Pericardium fibroblast (primary cell): ENCODE data around the gene LY6G6C. TPM values are rescaled to one million over a fixed set of nuclear protein-coding genes. Genes with fewer than 3 reads are reported as not detected.

ENCODE experiments used
- total RNA-seq: library from RNA; depleted of rRNA; stranded (reverse); fragments of >200 nt; gene quantifications from 2 replicates; pipeline ENCODE4 v1.2.3, GENCODE V29; 2015

The LY6G6C gene, protein sequence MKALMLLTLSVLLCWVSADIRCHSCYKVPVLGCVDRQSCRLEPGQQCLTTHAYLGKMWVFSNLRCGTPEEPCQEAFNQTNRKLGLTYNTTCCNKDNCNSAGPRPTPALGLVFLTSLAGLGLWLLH
- total RNA-seq, result not detected in 2 replicates

DNA sequence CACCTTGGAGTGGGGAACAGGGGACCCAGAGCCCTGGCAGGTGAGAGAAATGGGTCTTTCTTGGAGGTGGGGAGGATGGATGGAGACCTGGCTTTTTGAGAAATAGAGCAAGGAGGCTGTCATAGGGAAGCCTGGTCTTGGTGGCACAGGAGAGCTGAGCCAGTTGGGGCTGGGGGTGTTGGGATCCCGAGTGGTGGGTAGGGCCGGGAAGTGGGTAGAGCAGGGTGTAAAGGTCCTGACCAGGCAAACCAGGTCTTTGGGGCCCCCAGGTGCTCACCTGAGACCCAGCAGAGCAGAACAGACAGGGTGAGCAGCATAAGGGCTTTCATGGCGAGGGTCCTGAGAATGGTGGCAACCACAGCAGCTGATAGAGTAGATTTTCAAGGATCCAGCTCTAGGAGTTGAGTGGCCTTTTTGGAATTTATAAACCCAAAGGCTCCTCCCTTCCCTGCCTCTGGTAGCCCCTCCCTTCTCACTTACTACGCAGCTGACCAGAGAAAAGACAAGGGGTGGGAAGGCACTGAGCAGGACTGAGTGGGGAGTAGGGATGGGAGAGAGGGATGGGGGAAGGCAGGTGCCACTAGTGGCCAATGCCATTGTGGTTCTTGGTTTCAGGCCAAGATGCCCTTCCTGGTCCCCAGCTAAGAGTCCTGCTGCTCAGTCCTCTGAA is at the start of gene LY6G6C:
Gene LY6G6C, minus strand, starts transcription at position 396 of the 670 bp plus-strand sequence. Its CDS starts 67 bp downstream, at position 329.

DNA sequence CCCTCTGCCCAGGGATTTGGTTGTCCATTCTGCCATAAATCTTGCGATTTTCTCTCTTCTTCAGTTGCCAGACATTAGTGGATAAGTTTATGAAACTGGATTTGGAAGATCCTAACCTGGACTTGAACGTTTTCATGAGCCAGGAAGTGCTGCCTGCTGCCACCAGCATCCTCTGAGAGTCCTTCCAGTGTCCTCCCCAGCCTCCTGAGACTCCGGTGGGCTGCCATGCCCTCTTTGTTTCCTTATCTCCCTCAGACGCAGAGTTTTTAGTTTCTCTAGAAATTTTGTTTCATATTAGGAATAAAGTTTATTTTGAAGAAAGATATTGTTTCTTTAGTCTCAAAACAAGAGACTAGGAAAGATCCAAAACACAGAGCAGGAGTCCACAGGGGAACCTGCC is 40.8 kb upstream of the LY6G6C start, which contains the start of gene SAPCD1:
Gene SAPCD1, plus strand, starts transcription at position 301 of the 400 bp plus-strand sequence. CDS start 399 bp downstream, outside the sequence.

DNA sequence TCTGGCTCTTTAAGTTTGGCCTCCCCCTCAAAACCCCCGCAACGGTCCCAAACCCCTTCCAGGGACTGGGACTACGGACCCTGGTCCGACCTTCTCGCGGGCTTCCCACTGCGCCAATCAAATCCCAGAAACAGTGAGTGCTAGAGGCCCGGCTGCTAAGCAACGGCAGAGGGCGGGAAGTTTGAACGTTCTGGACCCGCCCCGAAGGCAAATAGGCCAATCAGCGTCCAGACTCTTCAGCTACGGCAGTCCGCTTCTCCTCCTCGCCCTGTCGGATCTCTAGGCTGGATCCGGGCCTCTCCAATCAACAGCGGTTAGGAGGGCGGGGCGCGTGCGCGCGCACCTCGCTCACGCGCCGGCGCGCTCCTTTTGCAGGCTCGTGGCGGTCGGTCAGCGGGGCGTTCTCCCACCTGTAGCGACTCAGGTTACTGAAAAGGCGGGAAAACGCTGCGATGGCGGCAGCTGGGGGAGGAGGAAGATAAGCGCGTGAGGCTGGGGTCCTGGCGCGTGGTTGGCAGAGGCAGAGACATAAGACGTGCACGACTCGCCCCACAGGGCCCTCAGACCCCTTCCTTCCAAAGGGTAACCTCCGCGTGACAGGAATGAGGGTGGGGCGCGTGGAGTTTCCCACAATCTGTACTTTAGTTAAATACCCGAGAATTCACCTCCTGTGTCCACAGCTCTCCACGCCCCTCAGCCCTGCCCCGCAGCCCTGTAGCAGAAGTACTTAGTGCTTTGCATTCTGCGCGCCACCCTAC is 18.3 kb upstream of the LY6G6C start, which contains the start of gene MSH5:
Gene MSH5, plus strand, starts transcription at position 367 of the 758 bp plus-strand sequence. CDS start 462 bp downstream, outside the sequence.

DNA sequence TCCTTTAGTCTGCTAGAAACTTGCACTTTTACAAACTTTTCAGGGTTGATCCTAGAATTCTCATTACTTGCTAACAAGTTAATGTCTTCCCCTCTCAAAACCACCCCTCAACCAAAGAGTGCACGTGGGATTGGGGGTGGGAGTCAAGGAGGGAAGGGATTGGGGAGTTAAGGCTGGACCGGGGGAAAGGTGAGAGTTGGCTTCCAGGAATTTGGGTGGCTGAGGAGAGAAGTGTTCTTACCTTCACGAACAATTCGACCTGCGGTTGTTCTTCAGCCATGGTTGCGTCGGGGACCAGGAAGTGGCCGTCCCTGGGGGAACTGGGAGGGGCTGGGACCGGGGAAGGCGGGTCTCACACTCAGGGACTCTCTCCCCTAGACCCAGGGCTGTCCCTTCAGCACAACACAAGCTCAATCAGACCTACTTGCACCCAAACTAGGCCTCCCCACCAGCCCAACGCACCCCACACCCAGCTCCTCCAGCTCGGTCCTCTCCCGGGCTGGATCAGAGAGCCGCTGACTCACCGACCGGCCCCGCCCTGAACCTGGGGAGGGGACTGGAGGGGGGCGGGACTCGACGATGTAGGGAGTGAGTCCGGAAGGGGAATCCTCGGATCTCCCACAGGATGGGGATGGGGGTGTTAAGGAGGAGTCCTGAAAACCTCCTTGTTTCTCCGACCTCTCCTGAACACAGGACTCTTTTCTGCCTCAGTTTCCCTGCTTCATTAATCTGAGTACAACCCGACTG is 14.6 kb upstream of the LY6G6C start, which contains the start of gene CLIC1:
Gene CLIC1, minus strand, starts transcription at position 510 of the 747 bp plus-strand sequence. Its CDS starts 230 bp downstream, at position 280.

DNA sequence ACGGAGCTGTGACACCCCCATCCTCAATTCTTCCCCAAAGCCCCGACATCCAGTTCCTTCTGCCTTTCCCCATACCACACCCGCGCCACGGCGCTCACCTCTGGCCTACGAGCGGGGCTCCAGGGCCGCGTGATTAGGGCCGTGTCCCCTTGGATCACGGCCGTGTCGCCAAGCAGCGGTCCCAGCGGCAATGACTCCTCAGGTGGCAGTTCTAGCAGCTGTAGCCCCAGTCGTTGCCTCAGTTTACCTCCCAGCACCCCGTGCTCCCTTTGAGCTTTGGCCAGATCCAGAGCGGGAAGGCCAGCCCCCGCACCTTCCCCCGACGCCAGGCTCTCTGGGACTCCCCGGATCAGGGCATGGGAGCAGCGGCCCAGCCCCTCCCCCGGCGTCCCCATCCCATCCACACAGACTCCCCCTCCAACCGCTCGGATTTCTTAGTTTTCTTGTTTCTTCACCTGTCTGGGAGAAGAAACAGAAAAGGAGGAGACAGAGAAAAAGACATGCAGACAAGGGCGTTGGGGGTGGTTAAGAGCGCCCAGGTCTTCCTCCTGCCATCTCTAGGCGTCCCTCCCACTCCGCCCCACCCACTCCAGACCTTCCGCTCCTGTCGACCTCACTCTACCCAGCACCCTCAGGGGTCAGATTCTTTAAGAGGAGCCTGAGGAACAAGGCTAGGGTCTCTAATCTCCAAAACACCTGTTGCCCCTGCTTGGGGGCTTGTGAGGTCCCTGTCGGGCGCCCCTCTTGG is 7.4 kb upstream of the LY6G6C start, which contains the start of gene DDAH2:
Gene DDAH2, minus strand, starts transcription at position 533 of the 748 bp plus-strand sequence. Its CDS starts 138 bp downstream, at position 395.

DNA sequence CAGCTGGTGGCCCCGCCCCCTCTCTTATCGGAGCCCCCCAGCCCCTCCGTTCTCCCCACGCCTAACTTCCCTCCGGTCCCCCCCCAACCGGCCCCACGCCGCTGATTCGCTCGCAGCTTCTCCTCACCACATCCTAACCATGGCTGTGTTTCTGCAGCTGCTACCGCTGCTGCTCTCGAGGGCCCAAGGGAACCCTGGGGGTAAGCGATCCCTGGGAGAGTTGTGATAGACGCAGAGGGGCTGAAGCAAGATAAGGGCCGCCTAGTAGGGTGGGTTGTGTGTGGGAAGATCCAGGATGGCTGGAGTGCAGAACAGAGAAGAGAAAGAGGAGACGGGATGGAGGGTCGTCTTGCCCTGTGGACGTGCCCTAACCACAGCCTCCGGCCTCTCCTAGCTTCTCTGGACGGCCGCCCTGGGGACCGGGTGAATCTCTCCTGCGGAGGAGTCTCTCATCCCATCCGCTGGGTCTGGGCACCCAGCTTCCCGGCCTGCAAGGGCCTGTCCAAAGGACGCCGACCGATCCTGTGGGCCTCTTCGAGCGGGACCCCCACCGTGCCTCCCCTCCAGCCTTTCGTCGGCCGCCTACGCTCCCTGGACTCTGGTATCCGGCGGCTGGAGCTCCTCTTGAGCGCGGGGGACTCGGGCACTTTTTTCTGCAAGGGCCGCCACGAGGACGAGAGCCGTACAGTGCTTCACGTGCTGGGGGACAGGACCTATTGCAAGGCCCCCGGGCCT is 1.9 kb upstream of the LY6G6C start, which contains the start of gene MPIG6B:
Gene MPIG6B, plus strand, starts transcription at position 129 of the 735 bp plus-strand sequence. Its CDS starts 11 bp downstream, at position 140.

DNA sequence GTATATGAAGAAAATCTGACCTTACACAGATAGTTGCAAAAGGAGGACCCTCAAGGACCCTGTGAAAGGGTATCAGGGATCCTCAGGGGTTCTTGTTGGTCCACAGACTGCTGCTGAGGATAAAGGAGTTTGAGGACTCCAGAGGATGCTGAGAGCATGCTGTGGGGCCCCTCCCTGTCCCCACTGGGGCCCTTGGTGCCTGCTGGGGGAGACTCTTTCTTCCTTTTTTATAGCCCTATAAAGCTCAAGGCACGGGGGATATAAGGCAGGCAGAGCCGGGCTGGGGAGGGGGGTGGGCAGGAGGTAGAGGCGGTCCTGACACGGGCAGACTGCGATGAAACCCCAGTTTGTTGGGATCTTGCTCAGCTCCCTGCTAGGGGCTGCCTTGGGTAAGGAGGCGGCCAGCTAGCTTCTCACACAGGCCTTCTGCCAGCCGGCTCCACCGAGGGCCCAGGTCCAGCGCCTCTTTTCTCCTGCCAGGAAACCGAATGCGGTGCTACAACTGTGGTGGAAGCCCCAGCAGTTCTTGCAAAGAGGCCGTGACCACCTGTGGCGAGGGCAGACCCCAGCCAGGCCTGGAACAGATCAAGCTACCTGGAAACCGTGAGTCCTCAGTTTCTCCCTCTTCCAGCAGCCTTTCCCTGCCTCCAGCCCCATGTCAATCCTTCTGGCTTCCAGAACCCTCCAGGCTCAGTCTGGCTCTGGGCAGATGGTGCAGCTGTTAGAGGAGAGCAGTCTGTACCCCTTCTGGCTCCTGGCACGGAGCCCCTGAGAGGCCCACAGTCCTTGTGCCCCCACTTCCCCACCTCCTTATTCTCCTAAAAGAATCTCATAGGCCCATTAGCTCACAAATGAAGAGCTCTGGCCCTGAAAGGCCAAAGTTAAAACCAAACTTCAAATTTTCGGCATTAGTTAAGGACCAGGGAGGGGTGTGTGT is 6.3 kb downstream of the LY6G6C start, which contains the start of gene LY6G6D:
Gene LY6G6D, plus strand, starts transcription at position 327 of the 937 bp plus-strand sequence. Its CDS starts 8 bp downstream, at position 335.

DNA sequence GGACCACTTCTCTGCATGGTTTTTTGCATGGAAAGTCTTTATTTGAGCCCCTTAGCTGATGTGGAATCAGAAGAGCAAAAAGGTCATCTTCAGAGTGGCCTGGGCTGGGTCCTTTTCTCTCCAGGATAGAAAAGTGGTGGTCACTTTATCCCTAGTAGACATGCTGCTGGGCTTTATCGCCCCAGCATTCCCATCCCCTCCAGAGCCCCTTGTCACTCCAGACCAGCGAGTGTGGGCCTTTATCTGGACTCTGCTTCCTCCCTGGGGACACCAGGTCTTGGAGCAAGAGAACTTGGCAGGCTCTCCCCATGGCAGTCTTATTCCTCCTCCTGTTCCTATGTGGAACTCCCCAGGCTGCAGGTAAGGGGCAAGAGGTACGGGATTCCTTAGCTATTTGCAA is 14.9 kb downstream of the LY6G6C start, which contains the start of gene LY6G6F:
Gene LY6G6F, plus strand, starts transcription at position 268 of the 400 bp plus-strand sequence. Its CDS starts 41 bp downstream, at position 309.

DNA sequence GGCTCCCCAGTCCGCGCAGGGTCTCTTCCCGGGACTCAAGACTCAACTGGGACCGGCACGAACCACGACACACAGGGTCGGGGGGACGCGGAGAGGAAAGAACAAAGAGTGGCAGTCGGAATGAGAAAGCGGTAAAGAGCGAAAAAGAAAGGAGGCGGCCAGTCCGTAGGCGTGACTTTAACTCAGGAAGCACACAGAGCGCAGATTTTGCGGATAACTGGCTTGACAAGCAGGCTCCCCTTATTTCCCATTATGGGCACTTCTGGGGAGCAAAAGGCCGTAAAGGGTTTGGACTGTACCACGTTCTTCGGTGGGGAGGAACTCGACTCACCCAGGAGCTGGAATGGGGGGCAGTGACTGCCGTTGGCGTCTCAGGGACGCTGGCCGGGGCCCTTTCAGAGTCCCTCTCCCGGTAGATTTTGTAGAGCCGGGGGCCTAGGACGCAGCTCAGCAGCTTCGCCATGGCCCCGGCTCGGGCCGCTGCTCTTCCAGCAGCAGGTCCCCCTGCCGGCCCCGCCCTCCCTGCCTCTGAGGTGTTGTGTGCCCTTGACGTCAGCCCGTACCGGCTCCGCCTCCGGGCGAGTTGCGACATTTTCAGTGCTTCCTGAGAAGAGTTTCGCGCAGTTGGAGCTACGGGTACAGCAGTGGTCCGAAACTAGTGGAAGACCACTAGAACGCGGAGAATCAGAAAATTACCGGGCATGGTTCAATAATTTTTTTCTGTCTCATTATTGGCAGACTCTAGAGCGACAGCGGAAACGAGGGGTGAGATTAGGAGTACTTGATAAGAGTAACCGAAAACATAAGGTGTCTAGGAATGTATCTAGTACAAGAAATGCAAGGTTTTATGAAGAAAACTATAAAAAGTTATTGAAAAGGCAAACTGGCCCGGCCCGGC is 18.5 kb downstream of the LY6G6C start, which contains the start of gene ABHD16A:
Gene ABHD16A, minus strand, starts transcription at position 506 of the 898 bp plus-strand sequence. Its CDS starts 43 bp downstream, at position 463.

DNA sequence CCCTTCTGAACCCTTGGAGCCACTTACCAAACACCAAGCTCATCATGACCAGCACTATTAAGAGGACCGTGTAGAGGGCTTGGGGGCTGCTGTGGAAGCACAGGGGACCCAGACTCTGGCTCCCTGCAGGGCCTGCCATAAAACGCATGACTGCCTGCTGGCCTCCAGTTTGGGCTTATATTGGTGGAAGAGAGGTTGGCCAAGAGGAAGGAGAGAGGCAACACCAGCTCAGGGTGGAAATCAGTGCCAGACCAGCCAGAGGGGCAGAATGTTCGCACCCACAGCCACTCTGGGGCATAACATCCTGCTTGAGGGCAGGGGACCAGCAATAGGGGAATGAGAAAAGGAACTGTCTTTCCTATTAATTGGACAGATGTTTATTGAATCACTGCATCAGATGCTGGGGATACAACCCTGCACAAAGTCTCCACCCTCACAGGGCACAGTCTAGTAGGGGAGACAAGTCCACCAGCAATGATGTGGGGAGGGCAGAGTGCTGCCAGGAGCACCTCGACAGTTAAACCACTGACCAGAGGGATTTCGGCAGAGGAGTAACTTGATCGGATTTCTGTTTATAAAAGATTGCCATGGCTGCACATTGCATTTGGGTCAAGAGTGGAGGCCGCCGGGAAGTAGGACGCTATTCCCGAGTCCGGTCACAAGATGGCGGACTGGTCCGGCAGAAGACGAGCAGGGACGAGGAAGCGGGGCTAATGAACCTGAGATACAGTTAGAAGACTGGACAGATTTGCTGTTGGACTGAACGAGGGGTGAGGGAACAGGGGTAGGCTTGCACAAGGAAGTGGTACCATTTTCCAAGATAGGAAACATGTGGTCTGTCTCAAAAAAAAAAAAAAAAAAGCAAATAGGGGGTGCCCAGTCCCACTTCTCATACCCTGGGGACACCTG is 41.1 kb downstream of the LY6G6C start, which contains the start of gene LY6G5C:
Gene LY6G5C, minus strand, starts transcription at position 842 of the 909 bp plus-strand sequence. Its CDS starts 694 bp downstream, at position 148.

DNA sequence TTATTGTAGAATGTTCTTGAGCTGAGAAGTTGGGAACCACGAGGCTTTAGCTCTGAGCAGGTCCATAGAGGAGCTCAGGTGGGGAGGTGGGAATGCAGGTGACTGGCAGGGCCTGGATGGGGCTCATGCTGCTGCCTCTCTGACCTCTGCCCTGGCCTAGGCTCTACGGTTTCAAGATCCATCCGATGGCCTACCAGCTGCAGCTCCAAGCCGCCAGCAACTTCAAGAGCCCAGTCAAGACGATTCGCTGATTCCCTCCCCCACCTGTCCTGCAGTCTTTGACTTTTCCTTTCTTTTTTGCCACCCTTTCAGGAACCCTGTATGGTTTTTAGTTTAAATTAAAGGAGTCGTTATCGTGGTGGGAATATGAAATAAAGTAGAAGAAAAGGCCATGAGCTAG is 51.9 kb downstream of the LY6G6C start, which contains the start of gene LY6G5B:
Gene LY6G5B, plus strand, starts transcription at position 301 of the 400 bp plus-strand sequence. CDS start 975 bp downstream, outside the sequence.

Other genes with a start within 250 kb of the LY6G6C start
- 3.9 and 12.6 TPM in 2 replicates for gene MICB, start 223.6 kb downstream of the LY6G6C start, total RNA-seq
- gene MCCD1, start 192.8 kb downstream of the LY6G6C start, total RNA-seq, result not detected in 2 replicates
- 197 and 272 TPM in 2 replicates for gene DDX39B, start 179.7 kb downstream of the LY6G6C start, total RNA-seq
- gene ATP6V1G2, start 175.1 kb downstream of the LY6G6C start, total RNA-seq, result 2.7 and 7.2 TPM in 2 replicates
- 16.6 and 19.9 TPM in 2 replicates for gene NFKBIL1, start 174.1 kb downstream of the LY6G6C start, total RNA-seq
- not detected in 2 replicates for gene LTA, start 149.5 kb downstream of the LY6G6C start, total RNA-seq
- not detected in 2 replicates for gene TNF, start 146.2 kb downstream of the LY6G6C start, total RNA-seq
- gene LTB, start 139.3 kb downstream of the LY6G6C start, total RNA-seq, result 0.17 TPM in 1 of 2 replicates, not detected in the other
- gene LST1, start 135.5 kb downstream of the LY6G6C start, total RNA-seq, result not detected in 2 replicates
- not detected in 2 replicates for gene NCR3, start 128.7 kb downstream of the LY6G6C start, total RNA-seq
- 1.4 TPM in 1 of 2 replicates, not detected in the other for gene AIF1, start 106.5 kb downstream of the LY6G6C start, total RNA-seq
- gene PRRC2A, start 101.0 kb downstream of the LY6G6C start, total RNA-seq, result 71.2 and 71.5 TPM in 2 replicates
- gene BAG6, start 69.1 kb downstream of the LY6G6C start, total RNA-seq, result 164 and 183 TPM in 2 replicates
- 0.51 and 3.2 TPM in 2 replicates for gene APOM, start 65.9 kb downstream of the LY6G6C start, total RNA-seq
- 14.3 and 14.8 TPM in 2 replicates for gene C6orf47, start 61.0 kb downstream of the LY6G6C start, total RNA-seq
- 13.4 and 15.3 TPM in 2 replicates for gene GPANK1, start 56.7 kb downstream of the LY6G6C start, total RNA-seq
- 205 and 210 TPM in 2 replicates for gene CSNK2B, start 55.7 kb downstream of the LY6G6C start, total RNA-seq
- 1.0 and 1.2 TPM in 2 replicates for gene LY6G5B, start 51.8 kb downstream of the LY6G6C start, total RNA-seq
- 0.43 TPM in 1 of 2 replicates, not detected in the other for gene LY6G5C, start 40.7 kb downstream of the LY6G6C start, total RNA-seq
- gene ABHD16A, start 18.4 kb downstream of the LY6G6C start, total RNA-seq, result 25.7 and 29.2 TPM in 2 replicates
- not detected in 2 replicates for gene LY6G6F, start 14.9 kb downstream of the LY6G6C start, total RNA-seq
- gene LY6G6D, start 6.4 kb downstream of the LY6G6C start, total RNA-seq, result not detected in 2 replicates
- gene MPIG6B, start 1.6 kb upstream of the LY6G6C start, total RNA-seq, result not detected in 2 replicates
- 70.2 and 88.5 TPM in 2 replicates for gene DDAH2, start 7.6 kb upstream of the LY6G6C start, total RNA-seq
- 266 and 364 TPM in 2 replicates for gene CLIC1, start 14.8 kb upstream of the LY6G6C start, total RNA-seq
- gene MSH5, start 18.3 kb upstream of the LY6G6C start, total RNA-seq, result 4.2 and 4.7 TPM in 2 replicates
- gene SAPCD1, start 40.9 kb upstream of the LY6G6C start, total RNA-seq, result 1.2 and 2.8 TPM in 2 replicates
- not detected in 2 replicates for gene VWA7, start 55.6 kb upstream of the LY6G6C start, total RNA-seq
- gene VARS1, start 74.0 kb upstream of the LY6G6C start, total RNA-seq, result 44.9 and 47.3 TPM in 2 replicates
- gene LSM2, start 85.2 kb upstream of the LY6G6C start, total RNA-seq, result 40.0 and 71.4 TPM in 2 replicates
- 0.12 and 0.34 TPM in 2 replicates for gene HSPA1L, start 93.5 kb upstream of the LY6G6C start, total RNA-seq
- 62.6 and 74.3 TPM in 2 replicates for gene HSPA1A, start 93.8 kb upstream of the LY6G6C start, total RNA-seq
- 94.5 and 110 TPM in 2 replicates for gene HSPA1B, start 106.0 kb upstream of the LY6G6C start, total RNA-seq
- 55.6 and 65.6 TPM in 2 replicates for gene NEU1, start 141.1 kb upstream of the LY6G6C start, total RNA-seq
- gene SLC44A4, start 157.3 kb upstream of the LY6G6C start, total RNA-seq, result 0.51 TPM in 1 of 2 replicates, not detected in the other
- gene EHMT2, start 176.0 kb upstream of the LY6G6C start, total RNA-seq, result 32.1 and 55.8 TPM in 2 replicates
- gene ZBTB12, start 180.3 kb upstream of the LY6G6C start, total RNA-seq, result 2.6 and 4.9 TPM in 2 replicates
- gene C2, start 206.0 kb upstream of the LY6G6C start, total RNA-seq, result 1.2 and 9.6 TPM in 2 replicates
- 11.4 and 11.6 TPM in 2 replicates for gene CFB, start 224.3 kb upstream of the LY6G6C start, total RNA-seq
- gene NELFE, start 237.2 kb upstream of the LY6G6C start, total RNA-seq, result 73.6 and 83.6 TPM in 2 replicates
- gene SKIC2, start 237.4 kb upstream of the LY6G6C start, total RNA-seq, result 34.1 and 37.6 TPM in 2 replicates